HuH-7 (cell line): ENCODE data around the gene TGIF2.
A peak's percentile ranks its signal among the peaks of the same experiment; 100 is the strongest.
"Not testable (repeated sequence)": the region's sequence is repeated elsewhere in the genome, so short reads cannot be mapped to it uniquely, and the experiment has no call there.

Experiments used
- DNase-seq: peaks from one replicate; pipeline ENCODE4 v3.0.0; 2011; ENCODE audit warnings: low spot score

TGIF2 gene

GRCh38 chr20:36547186-36548005 lies 26.0 kb upstream of the TGIF2 start:
- DNase-seq, result no peak

GRCh38 chr20:36548006-36548315 lies 25.4 kb upstream of the TGIF2 start:
- no peak for DNase-seq

- no peak for DNase-seq
These were observed 24.4 kb upstream of the TGIF2 start for GRCh38 chr20:36548704-36549627.

GRCh38 chr20:36549628-36549941 lies 23.8 kb upstream of the TGIF2 start:
- DNase-seq, result no peak

GRCh38 chr20:36549942-36550789 lies 23.2 kb upstream of the TGIF2 start:
- no peak for DNase-seq

- DNase-seq, result no peak
These were observed 22.6 kb upstream of the TGIF2 start for GRCh38 chr20:36550790-36551299.

GRCh38 chr20:36555248-36555647 lies 18.1 kb upstream of the TGIF2 start:
- DNase-seq, result no peak

- DNase-seq, result no peak
These were observed 10.7 kb upstream of the TGIF2 start for GRCh38 chr20:36562724-36563123.

- DNase-seq, result no peak
These were observed 10.0 kb upstream of the TGIF2 start for GRCh38 chr20:36563374-36563773.

GRCh38 chr20:36564078-36564725 lies 9.2 kb upstream of the TGIF2 start:
- DNase-seq, result not testable (repeated sequence)

GRCh38 chr20:36564726-36565121 lies 8.7 kb upstream of the TGIF2 start:
- DNase-seq, result not testable (repeated sequence)

GRCh38 chr20:36565520-36565919 lies 7.9 kb upstream of the TGIF2 start:
- no peak for DNase-seq

- no peak for DNase-seq
These were observed 3.5 kb upstream of the TGIF2 start for GRCh38 chr20:36569847-36570429.

- peak; percentile 32 for DNase-seq
These were observed 1.6 kb upstream of the TGIF2 start for GRCh38 chr20:36571564-36572504.

- peak; percentile 64 for DNase-seq
These were observed 695 bp upstream of the TGIF2 start for GRCh38 chr20:36572701-36573102.

- peak; percentile 42 for DNase-seq
These were observed 485 bp downstream of the TGIF2 start for GRCh38 chr20:36573798-36574365.

- DNase-seq, result peak; percentile 71
These were observed 1.2 kb downstream of the TGIF2 start for GRCh38 chr20:36574366-36575135.

GRCh38 chr20:36576081-36576445 lies 2.7 kb downstream of the TGIF2 start:
- no peak for DNase-seq
